Neural progenitor cell (in vitro differentiated cells): ENCODE results near the gene RANGAP1. TPM values are rescaled to one million over a fixed set of nuclear protein-coding genes. Genes with fewer than 3 reads are reported as not detected.

ENCODE experiments used
- DNase-seq: peaks from one replicate; pipeline ENCODE4 v3.0.0-alpha.2; 2016; ENCODE audit warnings: low spot score
- H2AFZ ChIP-seq: fragments of 200-600 bp; sonication (generic); replicated peaks from 2 replicates; pipeline ENCODE4 v1.6.1; 2016; ENCODE audit warnings: antibody characterized with exemption
- H3F3A ChIP-seq: fragments of 200-600 bp; sonication (generic); 2 replicates; pipeline ENCODE4 v1.6.1; 2016; ENCODE audit warnings: antibody characterized with exemption, low read depth
- H3K27ac ChIP-seq: fragments of 200-600 bp; sonication (generic); 2 replicates; pipeline ENCODE4 v1.5.1; 2016; ENCODE audit warnings: mild to moderate bottlenecking
- H3K27me3 ChIP-seq: fragments of 200-600 bp; sonication (generic); 2 replicates; pipeline ENCODE4 v1.6.1; 2016; ENCODE audit warnings: mild to moderate bottlenecking, moderate library complexity
- H3K36me3 ChIP-seq: fragments of 200-600 bp; sonication (generic); 2 replicates; pipeline ENCODE4 v1.5.1; 2016
- H3K4me1 ChIP-seq: fragments of 200-600 bp; sonication (generic); 2 replicates; pipeline ENCODE4 v1.6.1; 2016; ENCODE audit warnings: mixed run types
- H3K4me2 ChIP-seq: fragments of 200-600 bp; sonication (generic); 2 replicates; pipeline ENCODE4 v1.6.1; 2016
- H3K4me3 ChIP-seq: fragments of 200-600 bp; sonication (generic); 2 replicates; pipeline ENCODE4 v1.5.1; 2016
- H3K79me2 ChIP-seq: fragments of 200-600 bp; sonication (generic); 2 replicates; pipeline ENCODE4 v1.6.1; 2016; ENCODE audit warnings: low read depth
- H3K9ac ChIP-seq: fragments of 200-600 bp; sonication (generic); 2 replicates; pipeline ENCODE4 v1.6.1; 2016
- H3K9me3 ChIP-seq: fragments of 200-600 bp; sonication (generic); 2 replicates; pipeline ENCODE4 v1.5.1; 2016; ENCODE audit warnings: low read depth
- H4K20me1 ChIP-seq: fragments of 200-600 bp; sonication (generic); 2 replicates; pipeline ENCODE4 v1.6.1; 2016; ENCODE audit warnings: low read depth
- H3K27ac Mint-ChIP-seq: 3 replicates; pipeline ENCODE4 v1.8.0; 2021; ENCODE audit warnings: mixed read lengths
- H3K27me3 Mint-ChIP-seq: 2 replicates; pipeline ENCODE4 v1.8.0; 2022; ENCODE audit warnings: low read depth, mild to moderate bottlenecking, inconsistent platforms, moderate library complexity, mixed read lengths; ENCODE audit not compliant: insufficient read depth
- H3K36me3 Mint-ChIP-seq: 3 replicates; pipeline ENCODE4 v1.8.0; 2021; ENCODE audit warnings: mixed read lengths
- H3K4me1 Mint-ChIP-seq: 3 replicates; pipeline ENCODE4 v1.8.0; 2021; ENCODE audit warnings: mixed read lengths
- H3K4me3 Mint-ChIP-seq: 3 replicates; pipeline ENCODE4 v1.8.0; 2021; ENCODE audit warnings: mild to moderate bottlenecking, moderate library complexity, mixed read lengths
- H3K9me3 Mint-ChIP-seq: 3 replicates; pipeline ENCODE4 v1.8.0; 2020; ENCODE audit warnings: mixed read lengths
- CTCF ChIP-seq: fragments of 200-600 bp; sonication (generic); IDR thresholded peaks from 2 replicates; pipeline ENCODE4 v1.5.1; 2017; ENCODE audit warnings: antibody characterized with exemption, mild to moderate bottlenecking
- EZH2 ChIP-seq: fragments of 200-600 bp; sonication (generic); IDR thresholded peaks from 2 replicates; pipeline ENCODE4 v1.6.1; 2017; ENCODE audit warnings: antibody characterized with exemption, mild to moderate bottlenecking, moderate library complexity
- EZH2phosphoT487 ChIP-seq: fragments of 200-600 bp; sonication (generic); IDR thresholded peaks from 2 replicates; pipeline ENCODE4 v1.6.1; 2017; ENCODE audit warnings: antibody characterized with exemption
- total RNA-seq: library from RNA; depleted of rRNA; stranded (reverse); fragments of >200 nt; gene quantifications from 2 replicates; pipeline ENCODE4 v1.2.3, GENCODE V29; 2015; ENCODE audit warnings: low replicate concordance

Gene RANGAP1
- total RNA-seq, 1 donor from 2014 or later, result 53.4 TPM

GRCh38 chr22:41284465-41284864 lies 1.5 kb downstream of the RANGAP1 start:
- H3K4me2 ChIP-seq, result peak overlapping the region; percentile 76
- peaks cover 20% of the 10 kb centered on the region for H4K20me1 ChIP-seq
- no peak overlapping the region for H2AFZ ChIP-seq
- H3K36me3 ChIP-seq, result peaks cover 5% of the 10 kb centered on the region
- H3K9ac ChIP-seq, result no peak overlapping the region
- no peaks in the 10 kb centered on the region for H3K9me3 ChIP-seq
- H3K27ac ChIP-seq, result no peak overlapping the region
- TF ChIP-seq EZH2 (no peak), EZH2phosphoT487 (no peak), CTCF (no peak)
- peaks cover 16% of the 10 kb centered on the region for H3K4me1 Mint-ChIP-seq
- H3K27me3 ChIP-seq, result no peaks in the 10 kb centered on the region
- H3K27me3 Mint-ChIP-seq, result peaks cover 2% of the 10 kb centered on the region
- H3K4me1 ChIP-seq, result peaks cover 6% of the 10 kb centered on the region
- no peaks in the 10 kb centered on the region for H3K9me3 Mint-ChIP-seq
- peak overlapping the region; percentile 91 for H3K4me3 Mint-ChIP-seq
- no peak for DNase-seq
- peak overlapping the region; percentile 76 for H3K4me3 ChIP-seq
- no peak overlapping the region for H3K27ac Mint-ChIP-seq
- H3K79me2 ChIP-seq, result peaks cover 58% of the 10 kb centered on the region
- peaks cover 8% of the 10 kb centered on the region for H3F3A ChIP-seq
- H3K36me3 Mint-ChIP-seq, result peaks cover 14% of the 10 kb centered on the region

DNA sequence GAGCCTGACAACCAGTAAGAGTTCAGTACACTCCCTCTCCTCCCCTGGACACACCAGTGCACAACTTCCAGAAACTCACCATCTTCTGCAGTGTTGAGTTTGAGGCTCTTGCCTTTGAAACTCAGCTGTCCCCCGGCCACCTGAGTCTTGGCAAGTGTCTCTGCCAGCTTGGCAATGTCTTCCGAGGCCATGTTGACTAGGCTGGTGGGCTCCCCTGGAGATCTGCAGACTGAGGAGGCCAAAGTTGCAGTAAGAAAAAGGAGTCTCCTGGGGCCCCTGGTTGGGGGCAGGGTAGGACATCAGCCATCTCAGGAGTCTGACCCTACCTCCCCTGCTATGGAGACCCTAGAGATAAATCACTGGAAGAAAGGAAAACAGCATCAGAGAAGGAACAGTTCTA lies 5.1 kb downstream of the RANGAP1 start:
- Histone ChIP-seq H4K20me1 (peaks cover 20% of the 10 kb centered on the region), H3F3A (peaks cover 8% of the 10 kb centered on the region), H2AFZ (no peak overlapping the region), H3K9ac (no peak overlapping the region), H3K4me2 (no peak overlapping the region), H3K9me3 (no peaks in the 10 kb centered on the region), H3K27me3 (no peaks in the 10 kb centered on the region), H3K4me1 (no peaks in the 10 kb centered on the region), H3K36me3 (peaks cover 11% of the 10 kb centered on the region), H3K4me3 (no peak overlapping the region), H3K79me2 (peaks cover 63% of the 10 kb centered on the region), H3K27ac (no peak overlapping the region)
- DNase-seq, result no peak
- no peaks in the 10 kb centered on the region for H3K9me3 Mint-ChIP-seq
- TF ChIP-seq EZH2 (no peak), EZH2phosphoT487 (no peak), CTCF (no peak)
- H3K27ac Mint-ChIP-seq, result no peak overlapping the region
- H3K27me3 Mint-ChIP-seq, result no peaks in the 10 kb centered on the region
- H3K36me3 Mint-ChIP-seq, result peaks cover 24% of the 10 kb centered on the region
- H3K4me1 Mint-ChIP-seq, result peaks cover 8% of the 10 kb centered on the region
- no peak overlapping the region for H3K4me3 Mint-ChIP-seq

GRCh38 chr22:41280065-41280464 lies 5.9 kb downstream of the RANGAP1 start:
- peaks cover 11% of the 10 kb centered on the region for H3K36me3 ChIP-seq

More at GRCh38 chr22:41280065-41280464, 5.9 kb downstream of the RANGAP1 start:
- no peak overlapping the region for H3K4me3 ChIP-seq
- no peaks in the 10 kb centered on the region for H3K9me3 Mint-ChIP-seq
- H3K4me2 ChIP-seq, result no peak overlapping the region
- TF ChIP-seq CTCF (no peak), EZH2 (no peak)
- peaks cover 5% of the 10 kb centered on the region for H3F3A ChIP-seq
- H3K36me3 Mint-ChIP-seq, result peaks cover 26% of the 10 kb centered on the region
- no peak overlapping the region for H3K9ac ChIP-seq
- H3K27me3 ChIP-seq, result no peaks in the 10 kb centered on the region
- H3K4me1 ChIP-seq, result no peaks in the 10 kb centered on the region
- no peak overlapping the region for H3K4me3 Mint-ChIP-seq
- DNase-seq, result no peak
- peaks cover 55% of the 10 kb centered on the region for H3K79me2 ChIP-seq
- no peak overlapping the region for H3K27ac Mint-ChIP-seq
- H4K20me1 ChIP-seq, result peaks cover 20% of the 10 kb centered on the region
- no peak overlapping the region for H3K27ac ChIP-seq
- H3K27me3 Mint-ChIP-seq, result no peaks in the 10 kb centered on the region
- peaks cover 5% of the 10 kb centered on the region for H3K4me1 Mint-ChIP-seq
- H2AFZ ChIP-seq, result no peak overlapping the region
- no peaks in the 10 kb centered on the region for H3K9me3 ChIP-seq
